NCI-H1105 treated with DMSO at 0.1 percent for 48 hours (cell line): ENCODE data around the gene TTLL12.

Source experiments
- DNase-seq: peaks from one replicate; lab custom pipeline; 2025; lab: John Stamatoyannopoulos, UW

Gene TTLL12

DNA sequence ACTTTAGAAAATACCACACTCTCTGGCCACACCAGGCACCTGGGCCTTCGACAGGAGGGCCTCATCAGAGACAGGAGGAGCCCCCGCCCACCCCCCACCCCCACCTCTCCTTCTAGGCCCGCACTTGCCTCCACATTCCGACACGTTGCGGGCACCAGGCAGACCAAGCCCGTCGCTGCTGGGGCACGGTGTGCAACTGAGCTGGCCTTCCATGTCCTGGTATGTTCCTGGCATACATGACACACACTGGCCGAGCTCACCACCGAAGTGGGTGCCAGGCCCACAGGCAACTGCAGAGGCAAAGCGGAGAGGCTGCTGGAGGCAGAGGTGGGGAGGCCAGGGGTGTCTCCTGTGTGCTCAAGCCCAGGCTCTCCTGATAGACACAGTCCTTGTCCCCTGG lies 27.0 kb upstream of the TTLL12 start:
- DNase-seq: no peak

DNA sequence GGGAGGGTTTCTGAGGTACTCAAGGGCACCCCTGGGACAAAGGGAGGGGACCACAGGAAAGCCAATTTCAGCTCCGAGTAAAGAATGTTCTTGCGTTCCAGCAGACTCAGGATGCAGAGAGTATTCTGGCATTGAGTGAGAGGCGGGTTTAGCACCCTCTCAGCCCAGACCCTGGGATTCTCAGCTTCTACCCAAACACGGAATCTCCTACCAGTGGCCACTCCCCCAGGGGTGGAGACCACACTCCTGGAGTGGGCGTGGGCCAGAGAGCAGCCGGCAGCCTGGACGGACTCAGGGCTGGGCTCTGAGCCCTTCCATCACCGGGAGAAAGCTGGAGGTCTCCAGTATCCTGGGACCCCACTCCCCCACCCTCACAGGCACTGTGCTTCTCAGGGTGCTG lies 26.1 kb upstream of the TTLL12 start:
- DNase-seq: no peak

- DNase-seq: no peak
Observed at GRCh38 chr22:43212434-43212952, 25.6 kb upstream of the TTLL12 start.

- no peak for DNase-seq
Observed at GRCh38 chr22:43211941-43212433, 25.1 kb upstream of the TTLL12 start.

GRCh38 chr22:43210631-43211515 lies 23.9 kb upstream of the TTLL12 start:
- DNase-seq: no peak

GRCh38 chr22:43209971-43210370 lies 23.0 kb upstream of the TTLL12 start:
- DNase-seq: no peak

GRCh38 chr22:43209523-43209890 lies 22.6 kb upstream of the TTLL12 start:
- no peak for DNase-seq

DNA sequence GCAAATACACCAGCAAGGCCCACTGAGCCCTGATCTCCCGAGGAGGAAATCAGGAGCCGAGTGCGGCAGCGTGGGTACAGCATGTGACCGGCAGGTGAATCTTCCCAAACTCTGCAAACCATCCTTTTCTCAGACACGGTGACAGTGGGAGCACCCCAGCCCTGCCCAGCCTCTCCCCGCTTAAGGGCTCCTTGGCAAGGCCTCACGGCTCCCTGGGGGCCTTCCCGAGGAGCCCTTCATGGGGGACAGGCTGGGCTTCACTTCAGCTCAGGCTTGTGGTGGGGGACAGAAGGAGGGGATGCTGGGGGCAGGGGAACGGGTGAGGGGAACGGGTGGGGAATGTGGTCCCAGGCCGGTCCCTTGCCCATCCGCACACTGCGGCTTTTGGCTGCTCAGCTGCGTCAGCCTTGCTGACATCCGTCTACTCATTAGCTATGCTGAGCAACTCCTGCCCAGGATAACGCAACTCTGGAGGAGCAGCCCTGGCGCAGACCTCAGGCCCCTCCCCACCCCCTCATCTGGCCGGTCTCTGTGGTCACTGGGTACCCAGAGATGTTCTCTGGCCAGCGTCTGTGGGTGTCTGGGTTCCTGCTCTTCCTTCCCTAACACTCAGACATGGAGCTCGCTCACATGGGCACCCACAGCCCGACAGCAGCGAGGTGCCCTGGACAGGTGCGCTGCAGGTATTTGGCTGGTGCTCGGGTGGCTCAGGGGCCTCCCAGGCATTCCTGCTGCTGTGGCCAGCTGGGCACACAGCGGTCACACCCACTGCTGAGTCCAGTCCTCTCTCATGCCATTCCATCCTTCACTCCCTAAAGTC lies 22.0 kb upstream of the TTLL12 start:
- DNase-seq: no peak

GRCh38 chr22:43207849-43208702 lies 21.1 kb upstream of the TTLL12 start:
- no peak for DNase-seq

GRCh38 chr22:43207386-43207785 lies 20.5 kb upstream of the TTLL12 start:
- no peak for DNase-seq

- DNase-seq: no peak
Observed at GRCh38 chr22:43206509-43207161, 19.7 kb upstream of the TTLL12 start.

GRCh38 chr22:43205748-43206508 lies 19.0 kb upstream of the TTLL12 start:
- DNase-seq: no peak

- no peak for DNase-seq
Observed at GRCh38 chr22:43205261-43205691, 18.3 kb upstream of the TTLL12 start.

DNA sequence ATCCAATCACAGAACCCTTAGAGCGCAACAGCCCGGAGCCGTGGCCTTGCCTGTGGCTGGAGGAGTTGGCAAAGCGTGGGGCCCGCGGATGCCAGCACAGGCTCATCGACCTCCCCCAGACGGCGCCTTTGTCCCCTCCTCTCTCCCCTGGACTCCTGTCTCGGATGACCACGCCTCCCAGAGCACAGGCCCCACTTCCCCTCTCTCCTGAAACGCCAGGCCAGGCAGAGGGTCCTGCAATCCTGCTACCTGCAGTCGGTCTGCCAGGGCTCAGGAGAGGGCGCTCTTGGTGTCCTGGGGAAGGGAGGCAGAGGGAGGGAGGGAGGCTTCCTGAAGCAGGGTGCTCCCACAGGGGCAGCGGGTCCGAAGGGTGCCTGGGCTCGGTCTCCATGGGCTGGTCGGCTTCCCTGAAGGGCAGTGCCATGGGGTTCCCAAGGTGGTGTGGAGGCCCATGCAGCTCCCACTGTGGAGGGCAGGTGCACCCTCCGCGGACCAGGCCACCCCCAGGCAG lies 16.6 kb upstream of the TTLL12 start:
- no peak for DNase-seq

DNA sequence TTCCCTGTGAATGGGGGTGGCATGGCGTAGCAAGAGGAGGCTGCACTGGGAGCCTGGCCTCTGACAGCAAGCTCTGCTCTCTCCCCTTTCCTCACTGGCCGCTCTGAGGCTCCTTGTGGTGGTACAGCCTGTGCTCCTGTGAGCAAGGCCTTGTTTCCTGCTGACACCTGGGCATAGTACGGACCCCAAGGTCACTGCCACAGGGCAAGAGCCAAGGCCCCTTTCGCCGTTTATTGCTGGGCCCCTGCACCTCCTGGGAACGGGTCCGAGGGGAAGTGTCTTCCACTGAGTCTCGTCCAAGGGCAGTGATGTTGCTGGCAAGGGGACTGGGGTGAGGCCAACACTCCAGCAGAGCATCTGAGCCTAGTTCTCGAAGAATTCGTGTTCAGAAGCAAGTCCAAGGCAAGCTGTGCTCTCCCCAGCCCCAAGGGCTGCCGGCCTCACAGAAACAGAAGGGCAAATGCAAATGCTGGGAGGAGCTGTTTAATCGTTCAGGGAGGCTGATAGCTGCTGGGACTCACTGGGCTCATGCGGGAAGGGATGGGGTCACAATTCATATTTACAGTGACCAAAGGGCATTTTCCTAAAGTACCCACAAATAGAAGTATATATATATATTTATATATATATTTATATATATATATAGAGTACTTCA lies 15.9 kb upstream of the TTLL12 start:
- DNase-seq: no peak

DNA sequence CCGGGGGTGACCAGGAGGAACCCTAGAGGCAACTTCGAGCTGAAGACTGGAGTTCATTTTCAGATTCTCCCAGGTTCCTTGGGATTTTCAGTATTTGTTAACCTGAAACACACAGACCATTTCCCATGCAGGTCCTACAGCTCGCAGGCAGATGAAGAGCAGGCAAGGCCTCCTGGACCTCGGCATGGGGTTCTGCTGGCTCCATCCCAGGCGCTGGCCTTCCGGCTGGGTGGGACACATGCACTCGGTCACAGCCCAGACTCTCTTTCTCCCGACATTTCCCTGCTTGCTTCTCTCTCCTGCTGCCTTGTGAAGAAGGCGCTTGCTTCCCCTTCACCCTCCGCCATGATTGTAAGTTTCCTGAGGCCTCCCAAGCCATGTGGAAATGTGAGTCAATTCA lies 15.4 kb upstream of the TTLL12 start:
- no peak for DNase-seq

GRCh38 chr22:43201486-43202219 lies 14.7 kb upstream of the TTLL12 start:
- no peak for DNase-seq

DNA sequence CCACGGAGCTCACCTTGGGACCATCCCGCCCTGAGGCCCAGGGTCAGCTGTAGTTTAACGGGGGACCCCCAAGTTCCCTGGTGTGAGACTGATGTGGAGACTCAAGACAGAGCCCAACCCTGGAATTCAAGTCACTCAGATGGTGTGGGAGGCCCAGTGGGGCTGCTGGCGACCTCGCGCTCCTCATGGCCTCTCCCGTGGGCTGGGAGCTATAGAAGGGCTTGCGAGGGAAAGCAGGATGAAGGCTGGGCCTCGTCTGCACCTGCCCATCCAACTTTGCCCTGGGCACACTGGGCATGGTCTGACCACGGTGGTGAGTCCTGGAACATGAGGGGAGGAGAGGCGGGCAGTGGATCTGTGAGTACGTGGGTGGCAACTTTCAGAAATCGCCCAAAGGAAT lies 13.6 kb upstream of the TTLL12 start:
- no peak for DNase-seq

DNA sequence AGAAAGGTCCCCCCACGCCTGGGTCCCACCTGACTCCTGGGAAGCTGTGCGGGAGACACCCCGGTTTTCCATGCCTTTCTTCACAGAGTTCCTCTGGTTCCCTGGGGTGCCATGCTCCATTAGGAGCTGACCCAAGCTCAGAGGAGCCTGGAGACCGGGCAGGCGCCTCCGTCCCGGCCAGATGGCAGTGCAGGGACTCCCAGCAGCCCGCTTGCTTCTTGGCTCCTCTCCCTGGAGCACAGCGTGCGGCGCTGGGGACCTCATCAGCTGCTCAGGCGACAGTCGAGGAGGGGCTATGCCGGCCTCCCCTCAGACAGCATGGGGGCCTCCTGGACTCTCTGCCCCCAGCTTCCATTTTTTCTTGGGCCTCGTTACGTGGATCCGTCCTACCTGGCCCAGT lies 13.1 kb upstream of the TTLL12 start:
- no peak for DNase-seq
